ENCODE results near the gene GJC1. TPM values are rescaled to one million over a fixed set of nuclear protein-coding genes. Genes with fewer than 3 reads are reported as not detected.

Gene GJC1
- total RNA-seq, 1 donor from 2014 or later: 43.2 TPM

GRCh38 chr17:44777394-44778348 lies 52.4 kb downstream of the GJC1 start:
- no peak for DNase-seq (ENCODE audit: low read depth)

DNA sequence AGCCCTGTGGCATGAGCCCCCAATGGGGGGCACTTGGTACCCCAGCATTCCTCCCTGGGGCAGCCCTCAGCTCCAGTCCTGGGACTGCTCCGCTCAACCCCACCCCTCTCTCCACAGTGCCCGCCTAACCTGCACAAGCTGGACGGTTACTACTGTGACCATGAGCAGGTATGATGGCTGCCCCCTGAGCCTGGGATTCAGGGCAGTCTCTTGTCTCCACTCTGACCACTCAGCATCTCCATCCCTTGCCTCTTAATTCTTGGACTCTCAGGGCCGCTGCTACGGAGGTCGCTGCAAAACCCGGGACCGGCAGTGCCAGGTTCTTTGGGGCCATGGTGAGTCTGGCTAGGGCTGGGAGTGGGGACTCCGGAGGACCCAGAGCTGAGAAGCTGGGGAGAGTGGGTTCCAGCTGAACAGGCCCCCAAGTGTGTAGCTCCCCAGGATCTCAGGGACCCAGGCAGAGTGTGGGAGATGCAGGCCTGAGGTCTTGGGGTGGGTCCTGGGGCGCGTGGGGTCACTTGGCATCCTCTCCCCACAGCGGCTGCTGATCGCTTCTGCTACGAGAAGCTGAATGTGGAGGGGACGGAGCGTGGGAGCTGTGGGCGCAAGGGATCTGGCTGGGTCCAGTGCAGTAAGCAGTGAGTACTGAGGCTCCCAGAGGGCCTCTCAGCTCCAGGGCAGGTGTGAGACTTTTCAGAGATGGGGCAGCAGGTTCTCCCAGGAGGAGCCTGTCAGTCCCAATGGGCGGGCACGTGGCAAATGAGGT lies 53.3 kb downstream of the GJC1 start:
- no peak for DNase-seq (ENCODE audit: low read depth)

GRCh38 chr17:44775838-44776621 lies 54.1 kb downstream of the GJC1 start:
- DNase-seq (ENCODE audit: low read depth): peak; percentile 6

DNA sequence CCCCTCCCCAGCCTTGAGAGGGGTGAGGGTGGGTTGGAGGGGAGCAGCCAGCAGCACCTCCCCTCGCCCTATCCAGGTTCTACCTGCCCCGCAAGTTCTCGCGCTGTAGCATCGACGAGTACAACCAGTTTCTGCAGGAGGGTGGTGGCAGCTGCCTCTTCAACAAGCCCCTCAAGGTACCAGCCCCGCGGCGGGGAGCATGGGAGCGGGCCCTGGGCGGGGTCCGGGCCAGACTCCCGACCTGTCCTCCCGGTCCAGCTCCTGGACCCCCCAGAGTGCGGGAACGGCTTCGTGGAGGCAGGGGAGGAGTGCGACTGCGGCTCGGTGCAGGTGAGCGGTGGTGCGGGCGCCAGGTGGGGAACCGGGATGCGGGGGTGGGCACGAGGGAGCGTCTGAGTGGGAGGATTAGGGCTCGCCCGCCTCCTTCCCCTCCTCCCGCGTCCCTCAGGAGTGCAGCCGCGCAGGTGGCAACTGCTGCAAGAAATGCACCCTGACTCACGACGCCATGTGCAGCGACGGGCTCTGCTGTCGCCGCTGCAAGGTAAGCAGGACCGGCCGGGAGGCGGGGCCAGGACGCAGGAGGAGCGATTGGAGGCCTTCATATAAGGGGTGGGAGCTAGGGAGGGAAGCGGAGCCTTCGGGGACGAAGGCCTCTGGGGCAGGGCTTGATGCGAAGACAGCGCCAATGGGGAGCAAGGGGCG lies 54.8 kb downstream of the GJC1 start:
- DNase-seq (ENCODE audit: low read depth): peak; percentile 96

DNA sequence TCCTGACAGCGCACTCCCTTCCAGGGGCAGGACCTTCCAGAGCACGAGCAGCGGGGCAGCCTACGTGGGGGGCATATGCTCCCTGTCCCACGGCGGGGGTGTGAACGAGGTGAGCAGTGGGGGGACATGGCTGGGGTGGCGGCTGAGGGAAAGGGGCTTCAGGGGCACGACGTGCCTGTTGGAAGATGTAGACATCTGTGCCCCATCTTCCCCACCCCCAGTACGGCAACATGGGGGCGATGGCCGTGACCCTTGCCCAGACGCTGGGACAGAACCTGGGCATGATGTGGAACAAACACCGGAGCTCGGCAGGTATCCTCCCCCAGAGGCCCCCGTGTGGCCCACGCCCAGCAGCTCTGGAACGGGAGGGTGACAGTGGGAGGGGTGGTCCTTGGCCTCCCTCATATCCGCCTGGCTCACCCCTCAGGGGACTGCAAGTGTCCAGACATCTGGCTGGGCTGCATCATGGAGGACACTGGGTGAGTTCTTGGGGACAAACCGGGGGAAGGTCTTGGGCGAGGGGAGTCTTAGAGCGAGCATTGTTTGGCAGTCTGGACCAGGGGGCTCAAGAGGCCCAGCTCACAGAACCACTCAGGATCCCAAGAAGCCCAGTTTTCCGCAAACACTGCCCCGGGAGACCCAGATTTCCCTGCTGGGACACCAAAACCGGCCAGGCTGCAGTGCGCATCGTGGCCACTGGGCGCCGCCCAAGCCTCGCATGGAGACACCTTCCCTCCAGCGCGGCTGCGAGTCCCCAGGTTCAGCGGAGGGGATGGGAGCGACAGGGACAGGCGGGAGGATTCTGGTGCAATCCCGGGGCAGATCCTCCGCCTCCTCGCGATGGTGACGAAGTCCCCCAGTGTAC lies 55.6 kb downstream of the GJC1 start:
- DNase-seq (ENCODE audit: low read depth): peak; percentile 38

GRCh38 chr17:44773140-44773539 lies 56.9 kb downstream of the GJC1 start:
- DNase-seq (ENCODE audit: low read depth): no peak

GRCh38 chr17:44772308-44773045 lies 57.6 kb downstream of the GJC1 start:
- no peak for DNase-seq (ENCODE audit: low read depth)

GRCh38 chr17:44770166-44770925 lies 59.7 kb downstream of the GJC1 start:
- DNase-seq (ENCODE audit: low read depth): no peak

- no peak for DNase-seq (ENCODE audit: low read depth)
Measured at GRCh38 chr17:44769647-44770084, 60.4 kb downstream of the GJC1 start.

GRCh38 chr17:44769230-44769629 lies 60.9 kb downstream of the GJC1 start:
- no peak for DNase-seq (ENCODE audit: low read depth)

DNA sequence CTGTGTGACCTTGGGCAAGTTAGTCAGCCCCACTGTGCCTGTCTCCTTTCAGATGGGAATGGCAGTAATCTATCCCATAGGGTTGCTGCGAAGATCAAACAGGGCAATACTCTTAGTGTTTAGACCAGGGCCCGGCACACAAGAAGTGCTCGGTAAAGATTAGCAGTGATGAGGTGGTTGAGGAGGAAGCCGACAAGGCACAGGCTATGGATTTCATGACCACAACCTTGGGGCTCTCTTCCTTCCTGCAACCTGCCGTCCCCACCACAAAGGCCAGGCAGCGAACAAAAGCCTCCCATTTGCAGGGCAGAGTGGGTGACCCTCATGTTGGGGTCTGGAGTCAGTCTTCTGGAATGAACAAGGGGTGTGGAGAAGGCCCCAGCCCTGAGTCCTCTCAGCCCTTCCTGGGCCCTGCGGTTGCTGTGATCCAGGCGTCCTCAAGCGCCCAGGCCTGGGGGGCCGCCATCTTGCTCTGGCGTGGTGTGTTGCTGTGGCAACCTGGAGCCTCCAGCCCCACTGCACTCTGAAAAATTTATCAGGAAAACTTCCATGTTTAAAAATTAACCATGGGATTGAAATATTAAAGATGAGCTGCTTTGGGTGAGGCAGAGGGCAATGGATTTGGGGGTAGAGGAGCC lies 61.5 kb downstream of the GJC1 start:
- no peak for DNase-seq (ENCODE audit: low read depth)

GRCh38 chr17:44767493-44767892 lies 62.6 kb downstream of the GJC1 start:
- no peak for DNase-seq (ENCODE audit: low read depth)

- DNase-seq (ENCODE audit: low read depth): no peak
Measured at GRCh38 chr17:44766409-44767038, 63.6 kb downstream of the GJC1 start.

DNA sequence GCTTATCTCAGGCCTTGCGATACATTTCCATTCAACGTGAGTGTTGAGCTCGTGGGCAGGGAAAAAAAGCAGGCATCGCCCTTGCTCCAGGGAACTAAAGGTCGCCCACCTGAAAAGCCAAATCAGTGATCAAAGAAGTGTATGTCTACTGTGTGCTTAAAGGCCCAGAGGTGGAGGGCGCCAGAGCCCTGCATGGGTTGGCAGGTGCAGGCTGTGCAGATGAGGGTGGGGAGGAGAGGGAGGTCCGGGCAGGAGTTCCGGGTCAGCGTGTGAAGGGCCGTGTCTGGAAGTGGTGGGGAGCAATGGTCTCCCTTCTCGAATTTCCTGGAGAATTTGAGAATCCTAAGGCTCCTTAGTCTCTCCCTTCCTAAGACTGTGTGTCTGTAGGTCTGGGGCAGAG lies 64.1 kb downstream of the GJC1 start:
- DNase-seq (ENCODE audit: low read depth): no peak

GRCh38 chr17:44763170-44763569 lies 66.9 kb downstream of the GJC1 start:
- no peak for DNase-seq (ENCODE audit: low read depth)

- no peak for DNase-seq (ENCODE audit: low read depth)
Measured at GRCh38 chr17:44761932-44762810, 67.9 kb downstream of the GJC1 start.
